NCI-H446 treated with DMSO at 0.1 percent for 48 hours (cell line): ENCODE measurements around the gene BCAR1.
"Not testable (repeated sequence)": the region's sequence is repeated elsewhere in the genome, so short reads cannot be mapped to it uniquely, and the experiment has no call there.

Experiments
- DNase-seq: peaks from one replicate; lab custom pipeline; 2025; lab: John Stamatoyannopoulos, UW

Gene BCAR1

DNA sequence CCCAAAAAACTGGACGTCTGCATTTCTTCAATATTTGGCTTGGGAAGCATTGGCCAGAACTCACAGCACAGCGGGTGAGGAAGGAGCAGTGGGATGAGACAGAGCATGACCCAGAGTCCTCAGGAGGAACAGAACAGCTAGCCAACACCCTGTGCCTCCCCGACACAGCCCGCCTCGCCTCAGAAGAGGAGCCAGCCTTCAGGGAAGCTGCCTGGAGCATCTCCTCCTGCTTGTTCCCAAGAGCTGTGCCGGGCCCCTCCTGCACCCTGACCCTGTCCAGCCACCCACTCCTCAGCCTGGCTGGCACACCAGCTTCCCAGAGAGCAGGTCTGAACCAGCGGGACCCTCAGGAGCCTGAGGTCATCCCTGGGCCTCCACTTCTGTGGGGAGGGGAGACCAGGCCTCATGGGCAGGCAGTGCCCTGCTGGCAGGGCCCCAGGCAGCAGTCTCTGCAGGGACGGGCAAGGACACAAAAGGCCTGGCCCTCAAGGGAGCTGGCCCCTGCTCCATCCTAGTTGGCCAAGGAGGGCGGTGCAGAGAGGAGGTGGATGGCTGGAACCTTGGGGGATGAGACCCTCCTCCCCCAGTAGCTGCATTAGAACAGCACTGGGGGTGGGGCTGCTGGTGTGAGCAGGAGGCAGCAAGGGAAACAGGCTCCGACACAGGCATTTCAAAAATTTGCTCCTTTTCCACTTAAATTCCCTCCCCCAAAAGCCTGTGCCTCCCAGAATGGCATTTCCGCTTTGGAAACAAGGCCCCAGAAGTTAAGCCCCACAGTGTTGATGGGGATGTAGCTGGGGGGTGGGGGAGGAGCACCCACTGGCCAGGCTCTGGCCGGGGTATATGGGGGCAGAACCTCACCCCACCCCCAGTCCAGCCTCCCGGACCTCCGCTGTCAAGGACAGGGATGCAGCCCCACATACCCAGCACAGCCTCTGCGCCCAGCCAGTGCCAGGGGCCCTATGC is 1.8 kb upstream of the BCAR1 start:
- no peak for DNase-seq

DNA sequence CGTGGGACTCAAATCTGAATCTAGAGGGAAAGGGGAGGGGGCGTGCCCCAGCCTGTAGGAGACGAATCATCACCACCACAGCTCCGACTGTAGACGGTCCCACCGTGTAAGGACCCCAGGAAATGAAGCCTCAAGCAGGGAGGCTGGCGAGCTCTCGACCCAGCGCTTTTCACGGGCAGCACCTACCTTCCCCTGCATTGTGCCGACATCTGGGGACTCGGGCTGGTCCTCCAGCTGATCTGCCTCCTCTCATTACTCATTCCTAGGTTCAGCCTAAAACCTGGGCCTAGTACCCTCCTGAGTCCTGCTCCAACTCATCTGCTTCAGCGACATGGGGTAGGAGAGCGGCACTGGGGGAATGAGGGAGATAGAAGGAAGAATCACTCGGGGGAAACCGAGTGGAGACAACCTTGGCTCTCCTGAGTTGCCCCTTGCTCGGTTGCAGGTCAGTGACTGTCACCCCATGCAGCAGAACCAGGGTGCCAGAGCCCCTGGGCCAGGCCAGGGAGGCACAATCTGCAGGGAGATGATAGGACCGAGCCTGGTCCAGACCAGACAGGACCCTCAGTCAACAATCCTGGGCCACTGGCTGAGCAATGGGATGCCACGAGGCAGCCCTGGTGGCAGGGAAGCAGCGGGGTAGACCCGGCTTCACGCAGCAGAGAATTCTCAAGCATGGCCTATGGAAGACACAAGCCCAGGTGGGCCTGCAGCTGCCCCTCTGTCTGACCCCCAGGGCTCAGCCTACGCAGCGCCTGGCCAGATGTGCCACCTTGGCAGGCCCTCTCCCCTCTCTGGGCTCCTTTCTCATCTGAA is 833 bp upstream of the BCAR1 start:
- DNase-seq = no peak

DNA sequence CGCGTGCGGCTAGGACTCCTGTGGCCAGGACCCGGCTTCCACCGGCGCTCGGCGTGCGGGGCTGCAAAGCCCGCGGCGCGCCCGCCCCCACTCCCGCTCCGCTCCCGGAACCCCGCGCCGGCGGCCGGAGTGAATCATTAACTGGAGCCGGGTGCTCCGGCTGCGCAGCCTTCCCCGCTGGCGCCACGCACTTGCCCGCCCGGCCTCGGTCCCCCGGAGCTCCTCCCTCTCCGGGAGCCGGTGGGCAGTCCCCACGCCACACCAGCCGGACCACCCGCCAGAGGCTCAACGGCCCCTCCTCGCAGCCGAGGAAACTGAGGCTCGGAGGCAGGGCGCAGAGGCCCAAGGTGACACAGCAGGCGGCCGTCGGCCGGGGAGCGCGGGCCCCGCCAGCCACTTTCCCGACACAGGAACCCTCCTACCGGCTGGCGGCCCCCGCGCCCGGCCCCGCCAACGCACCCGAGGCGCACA is 580 bp downstream of the BCAR1 start:
- DNase-seq = no peak

GRCh38 chr16:75250089-75250808 is 1.2 kb downstream of the BCAR1 start:
- DNase-seq = no peak

DNA sequence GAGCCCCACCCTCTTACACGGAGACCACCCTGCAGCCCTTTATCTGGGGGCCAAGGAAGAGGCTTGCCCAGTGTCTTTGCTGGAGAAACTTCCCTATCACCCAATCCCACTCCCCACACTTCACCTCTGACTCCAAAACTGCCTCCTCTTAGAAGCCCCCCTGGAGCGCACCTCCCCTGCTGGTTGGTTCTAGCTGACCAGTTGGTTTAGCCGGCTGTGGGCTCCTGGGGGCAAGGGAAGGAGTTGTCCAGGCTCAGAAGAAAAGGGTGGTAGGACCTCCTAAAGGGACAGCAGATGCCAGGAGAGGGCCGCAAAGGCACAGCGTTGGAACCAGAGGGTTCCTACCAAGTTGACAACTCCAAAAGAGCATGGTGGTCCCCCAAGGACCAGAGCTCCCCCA is 2.0 kb downstream of the BCAR1 start:
- DNase-seq = no peak

DNA sequence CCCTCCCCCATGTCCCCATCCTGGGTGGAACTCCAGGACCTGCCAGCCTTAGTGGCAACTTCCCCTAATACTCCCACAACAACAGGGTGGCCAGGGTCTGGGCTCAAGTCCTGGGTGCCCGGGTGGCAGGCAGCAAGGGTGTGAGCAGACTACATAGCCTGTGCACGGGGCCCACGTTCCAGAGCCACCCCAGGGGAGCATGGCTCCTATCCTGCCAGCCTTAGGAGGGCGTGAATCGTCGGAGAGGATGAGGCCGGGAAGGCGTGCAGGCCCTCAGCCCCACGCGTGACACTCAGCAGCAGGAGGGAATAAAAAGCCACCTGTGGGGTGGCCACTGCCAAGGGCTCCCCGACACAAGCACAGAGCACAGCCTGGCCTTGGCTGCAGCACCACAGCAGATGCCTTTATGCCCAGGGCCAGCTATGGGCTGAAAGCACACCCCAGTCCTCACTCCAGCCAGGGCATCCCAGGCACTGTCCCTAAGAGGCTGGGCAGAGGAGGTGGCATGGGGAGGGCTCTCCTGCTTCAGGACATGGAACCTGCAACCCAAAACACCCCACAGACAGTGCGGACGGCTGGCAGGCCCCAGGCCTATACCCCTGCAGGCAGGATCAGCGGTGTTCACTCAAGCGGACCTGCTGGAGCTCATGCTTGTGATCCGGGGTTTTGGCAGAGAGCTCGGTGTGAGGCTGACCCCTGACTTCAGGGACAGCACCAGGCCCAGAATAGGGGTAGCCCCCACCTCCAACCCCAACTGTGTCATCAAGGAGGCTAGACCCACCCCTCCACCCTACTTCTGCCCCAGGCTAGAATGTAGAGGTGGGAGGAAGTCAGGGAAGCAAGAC is 2.7 kb downstream of the BCAR1 start:
- no peak for DNase-seq

DNA sequence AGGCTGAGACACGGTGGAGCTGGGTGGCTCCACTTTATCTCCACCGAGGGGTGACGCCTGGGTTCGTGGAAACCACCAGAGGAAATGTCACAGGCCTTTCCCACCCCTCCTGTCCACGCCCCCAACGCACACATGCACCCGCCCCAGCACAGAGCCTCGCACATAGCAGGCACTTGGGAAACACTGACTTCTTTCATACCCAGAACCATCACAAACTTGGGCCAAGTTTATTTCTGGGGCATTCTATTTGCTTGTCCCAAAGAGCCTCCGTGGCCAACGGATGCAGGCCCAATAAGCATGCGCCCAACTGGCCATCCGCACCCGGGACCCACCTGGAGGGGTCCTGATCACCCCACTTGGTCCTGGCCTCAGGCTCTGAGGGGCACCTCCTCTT is 3.3 kb downstream of the BCAR1 start:
- DNase-seq = no peak

GRCh38 chr16:75247249-75247648 is 4.2 kb downstream of the BCAR1 start:
- DNase-seq = no peak

DNA sequence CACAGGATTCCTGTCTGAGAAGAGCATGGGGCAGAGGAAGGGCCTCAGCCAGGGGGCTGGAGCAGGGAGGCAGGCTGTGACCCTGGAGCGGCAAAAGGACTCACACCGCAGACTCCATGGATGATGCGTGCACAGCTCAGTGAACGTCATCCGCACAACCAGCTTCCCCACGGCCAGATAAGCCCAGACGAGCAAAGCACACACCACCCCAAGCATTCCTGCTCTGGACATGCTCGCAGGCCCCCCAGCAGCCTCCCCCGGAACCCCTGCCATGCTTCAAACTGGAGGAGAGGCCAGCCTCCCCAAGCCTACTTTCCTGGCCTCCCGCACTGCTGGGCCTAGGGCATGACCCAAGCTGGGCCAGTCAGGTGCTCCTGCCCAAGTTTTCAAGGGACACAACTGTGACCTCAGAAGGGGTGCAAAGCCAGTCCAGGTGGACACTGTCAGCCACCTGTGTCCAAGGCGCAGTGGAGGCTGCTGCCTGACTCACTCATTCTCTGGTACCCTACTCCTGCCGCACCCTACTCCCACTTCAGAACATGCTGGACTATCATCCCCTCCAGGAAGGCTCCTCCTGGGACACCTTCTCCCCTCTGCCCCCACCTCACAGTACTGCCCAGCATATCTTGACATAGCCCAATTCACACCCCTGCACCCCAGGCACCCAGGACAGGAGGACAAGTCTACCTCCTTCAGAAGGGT is 4.8 kb downstream of the BCAR1 start:
- DNase-seq = no peak

DNA sequence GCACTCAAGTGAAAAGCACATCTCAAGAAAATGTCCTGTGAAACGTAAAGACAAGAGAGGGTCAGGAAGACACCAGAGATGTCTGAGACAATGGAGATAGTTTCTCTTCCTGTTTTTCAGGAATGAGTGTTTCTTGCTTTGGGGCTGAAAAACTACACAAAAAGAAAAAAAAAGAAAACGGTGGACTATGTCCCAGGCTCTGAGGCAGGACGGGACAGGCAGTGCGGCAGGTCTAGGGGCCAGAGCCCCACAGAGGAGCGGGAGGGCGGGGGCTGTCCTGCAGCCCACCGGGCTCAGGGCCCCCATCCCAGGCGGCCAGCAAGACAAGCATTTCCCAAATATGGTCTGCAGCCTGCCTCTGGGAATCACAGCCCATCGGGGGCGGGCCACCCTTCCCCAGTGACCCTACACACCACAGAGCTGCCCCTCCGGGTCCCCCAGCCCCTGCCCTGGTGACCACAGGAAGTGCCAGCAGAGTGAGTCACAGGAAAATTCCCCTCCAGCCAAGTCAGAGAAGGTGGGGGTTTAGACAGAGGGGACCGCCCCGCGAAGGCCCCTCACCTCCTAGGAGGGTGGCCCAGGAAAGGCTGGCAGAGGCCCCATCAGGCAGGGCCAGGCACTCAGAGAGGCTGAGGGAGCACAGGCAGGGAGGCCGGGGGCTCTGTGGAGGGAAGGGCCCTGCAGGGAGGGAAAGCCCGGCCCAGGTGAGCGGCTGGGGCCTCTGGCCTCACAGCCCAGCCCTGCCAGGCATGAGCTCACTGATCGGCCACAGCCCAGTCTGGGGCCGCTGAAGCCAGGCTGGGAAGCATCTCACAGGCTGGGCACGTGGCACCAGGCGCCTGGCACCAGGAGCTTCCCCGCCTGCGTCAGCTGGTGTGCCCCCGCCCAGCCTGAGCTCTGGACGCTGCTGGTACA is 6.3 kb downstream of the BCAR1 start:
- DNase-seq = no peak

GRCh38 chr16:75244225-75244809 is 7.1 kb downstream of the BCAR1 start:
- DNase-seq = no peak

- no peak for DNase-seq
Measured at GRCh38 chr16:75243667-75244224, 7.7 kb downstream of the BCAR1 start.

DNA sequence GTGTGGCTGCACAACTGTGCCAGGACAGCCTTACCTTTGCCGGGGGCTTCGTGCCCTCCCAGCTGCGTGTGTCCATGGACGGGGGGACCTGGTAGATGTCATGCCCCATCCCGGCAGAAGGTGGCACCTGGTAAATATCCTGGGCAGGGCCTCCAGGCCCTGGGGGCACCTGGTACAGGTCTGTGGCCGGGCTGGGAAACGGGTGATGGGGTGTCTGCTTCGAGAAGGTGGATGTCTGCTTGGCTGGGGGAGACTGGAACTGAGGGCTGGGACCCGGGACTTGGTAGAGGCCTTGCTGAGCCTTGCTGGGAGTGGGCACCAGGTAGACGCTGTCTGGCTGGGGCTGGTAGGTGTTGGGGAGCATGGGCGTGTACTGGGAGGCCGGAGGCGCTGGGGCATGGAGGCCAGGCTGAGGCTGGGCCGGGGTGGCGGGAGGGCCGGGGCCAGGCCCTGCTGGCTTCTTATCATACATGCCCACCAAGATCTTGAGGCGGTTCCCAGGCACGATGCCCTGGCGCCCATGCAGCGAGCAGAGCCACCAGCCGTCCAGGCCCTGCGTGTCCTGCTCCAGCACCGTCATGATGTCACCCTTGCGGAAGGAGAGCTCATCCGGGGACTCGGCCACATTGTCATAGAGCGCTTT is 8.9 kb downstream of the BCAR1 start:
- not testable (repeated sequence) for DNase-seq

- DNase-seq = no peak
Measured at GRCh38 chr16:75241955-75242354, 9.5 kb downstream of the BCAR1 start.

DNA sequence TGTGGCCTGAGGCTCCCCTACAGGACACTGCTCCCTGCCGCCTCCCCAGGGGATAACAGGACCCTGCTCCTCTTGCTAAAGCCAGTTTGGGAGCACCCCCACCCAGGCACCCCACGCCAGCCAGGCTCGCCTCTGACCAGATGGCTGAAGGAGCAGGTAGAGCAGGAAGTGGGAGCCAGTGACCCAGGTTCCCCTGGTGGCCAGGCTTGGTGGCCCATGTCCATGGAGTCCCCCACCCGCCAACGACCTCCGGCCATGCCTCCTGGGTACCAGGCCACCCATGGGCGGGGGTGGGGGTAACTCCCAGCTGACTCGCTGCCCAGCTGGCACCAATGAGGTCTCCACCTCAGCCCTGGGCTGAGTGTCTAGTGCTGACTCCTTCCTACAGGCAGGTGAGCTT is 10.0 kb downstream of the BCAR1 start:
- no peak for DNase-seq

GRCh38 chr16:75240633-75241032 is 10.8 kb downstream of the BCAR1 start:
- DNase-seq = not testable (repeated sequence)

- DNase-seq = no peak
Measured at GRCh38 chr16:75239542-75240122, 11.8 kb downstream of the BCAR1 start.
